ELR (cell line): ENCODE results near the gene PTPN2.
A peak's percentile ranks its signal among the peaks of the same experiment; 100 is the strongest.

ENCODE experiments used
- DNase-seq: peaks from one replicate; pipeline ENCODE4 v3.0.0-alpha.2; 2015; ENCODE audit warnings: low read depth

The PTPN2 gene

GRCh38 chr18:12857991-12858544 lies 26.0 kb downstream of the PTPN2 start:
- no peak for DNase-seq

DNA sequence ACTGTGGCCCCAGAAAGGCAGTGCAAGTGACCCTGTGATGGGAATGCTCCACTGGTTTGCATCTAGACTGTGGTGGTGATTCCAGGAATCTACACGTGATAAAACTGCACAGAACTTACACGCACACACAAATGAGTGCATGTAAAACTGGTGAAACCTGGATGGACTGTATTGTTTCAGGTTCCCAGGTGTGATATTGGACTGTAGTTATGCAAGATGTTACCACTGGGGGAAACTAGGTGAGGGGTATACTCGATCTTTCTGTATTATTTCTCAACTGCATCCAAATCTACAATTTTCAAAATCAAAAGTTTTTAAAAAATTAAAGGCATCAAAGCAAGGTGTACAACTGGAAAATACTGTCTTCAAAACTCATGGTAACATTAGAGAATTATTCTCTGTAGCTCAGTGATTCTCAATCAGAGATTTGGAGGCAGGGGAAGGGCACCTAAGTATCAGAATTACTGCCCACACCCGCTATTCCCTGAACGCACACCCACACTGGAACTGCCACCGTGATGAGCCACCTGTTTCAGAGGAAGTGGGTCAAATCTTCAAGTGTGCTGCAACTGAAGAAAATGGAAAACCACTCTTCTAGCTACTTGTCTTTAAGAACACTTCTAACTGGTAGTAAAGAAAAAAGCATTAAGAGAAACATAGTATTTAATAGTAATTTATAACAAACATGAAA lies 26.7 kb downstream of the PTPN2 start:
- DNase-seq, result no peak

DNA sequence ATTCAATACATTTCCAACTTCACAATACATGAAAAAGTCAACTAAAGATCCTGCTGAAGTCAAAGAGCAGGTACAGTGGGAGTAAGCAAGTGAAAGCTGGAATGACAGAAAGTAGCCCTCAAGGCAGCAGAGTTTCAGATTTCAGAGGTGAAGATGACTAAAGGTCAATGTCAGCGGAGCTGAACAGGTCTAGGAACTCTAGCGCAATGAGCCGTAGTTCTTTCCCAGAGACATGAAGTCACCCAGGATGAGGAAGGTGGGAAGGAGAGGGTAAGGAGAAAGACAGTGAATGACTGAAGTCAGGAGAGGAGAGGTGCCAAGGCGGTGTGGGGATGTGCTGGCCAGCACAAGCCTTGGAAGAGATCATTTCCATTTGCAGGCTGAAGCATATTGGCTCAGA lies 28.1 kb downstream of the PTPN2 start:
- no peak for DNase-seq

DNA sequence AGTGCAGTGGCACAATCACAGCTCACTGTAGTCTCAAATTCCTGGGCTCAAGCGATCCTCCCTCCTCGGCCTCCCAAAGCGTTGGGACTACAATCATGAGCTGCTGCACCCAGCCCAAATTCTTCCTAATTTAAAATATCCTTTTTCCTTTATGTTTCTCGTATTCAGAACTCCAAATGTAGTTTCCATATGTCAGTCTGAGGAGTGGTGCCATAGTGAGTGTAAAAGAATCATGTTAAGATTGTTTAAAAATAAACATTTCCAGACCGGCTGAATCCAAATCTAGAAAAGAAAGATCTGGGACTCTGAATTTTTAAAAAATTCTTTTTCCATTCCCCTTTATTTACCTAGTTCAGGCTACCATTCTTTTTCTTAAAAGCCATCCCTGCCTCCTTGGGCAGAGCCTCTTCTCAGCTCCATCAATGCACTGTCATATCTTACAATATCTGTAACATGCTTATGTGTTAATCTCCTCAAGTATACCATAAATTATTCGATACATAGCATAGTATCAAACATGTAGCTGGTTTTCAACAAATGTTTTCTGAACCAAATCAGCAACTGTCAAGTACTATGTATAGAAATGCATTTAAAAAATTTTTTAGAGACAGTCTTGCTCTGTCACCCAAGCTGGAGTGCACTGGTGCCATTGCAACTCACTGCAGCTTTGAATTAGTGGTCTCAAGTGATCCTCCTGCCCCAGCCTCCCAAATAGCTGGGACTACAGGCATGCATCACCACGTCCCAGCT lies 31.3 kb downstream of the PTPN2 start:
- no peak for DNase-seq

GRCh38 chr18:12851716-12852115 lies 32.3 kb downstream of the PTPN2 start:
- no peak for DNase-seq

DNA sequence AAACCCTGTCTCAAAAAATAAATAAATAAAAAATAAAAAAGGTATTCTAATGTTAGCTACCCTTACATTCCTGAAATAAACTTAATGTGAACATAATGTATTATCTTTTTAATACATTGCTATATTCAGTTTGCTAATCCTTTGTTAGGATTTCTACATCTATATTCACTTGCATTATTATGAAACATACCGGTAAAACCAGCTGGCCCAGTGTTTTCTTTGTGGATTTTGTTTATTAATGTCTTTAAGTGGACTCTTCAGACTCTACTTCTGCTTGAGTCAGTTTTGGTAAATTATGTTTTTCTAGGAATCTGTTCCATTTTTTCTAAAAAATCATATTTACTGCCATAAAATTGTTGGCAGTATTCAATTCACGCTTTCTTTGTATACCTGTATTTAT lies 34.5 kb downstream of the PTPN2 start:
- DNase-seq, result no peak

DNA sequence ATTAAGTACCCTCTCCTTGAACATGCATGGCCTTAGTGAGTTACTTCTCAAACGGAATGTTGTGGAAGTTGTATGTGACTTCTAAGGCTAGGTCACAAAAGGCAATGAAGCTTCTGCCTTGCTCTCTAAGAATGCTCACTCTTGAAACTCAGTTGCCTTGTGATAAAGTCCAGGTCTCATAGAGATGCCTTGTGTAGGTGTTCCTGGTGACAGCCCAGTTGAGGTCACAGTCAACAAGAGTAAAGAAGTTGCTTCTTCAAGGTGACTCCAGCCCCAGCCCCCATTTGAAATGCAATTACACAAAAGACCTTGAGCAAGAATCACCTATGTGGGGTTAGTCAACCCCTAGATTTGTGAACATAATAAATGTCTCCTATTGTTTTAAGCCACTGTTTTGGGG lies 35.6 kb downstream of the PTPN2 start:
- no peak for DNase-seq

DNA sequence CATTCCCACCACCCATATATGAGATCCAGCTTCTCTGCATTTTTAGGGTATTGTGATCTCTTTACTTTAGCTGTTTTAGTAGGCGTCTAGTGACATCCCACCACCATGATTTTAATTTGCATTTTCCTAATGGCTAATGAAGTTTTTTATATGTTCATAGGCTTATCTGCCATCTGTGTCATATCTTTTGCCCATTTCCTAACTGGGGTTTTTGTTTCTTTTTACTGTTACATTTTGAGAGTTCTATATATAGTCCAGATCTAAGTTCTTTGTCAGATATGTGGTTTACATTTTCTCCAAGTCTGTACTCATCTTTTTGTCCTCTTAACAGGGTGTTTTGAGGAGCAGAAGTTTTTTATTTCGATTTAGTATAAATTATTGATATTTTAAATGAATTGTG lies 39.6 kb downstream of the PTPN2 start:
- DNase-seq, result no peak

DNA sequence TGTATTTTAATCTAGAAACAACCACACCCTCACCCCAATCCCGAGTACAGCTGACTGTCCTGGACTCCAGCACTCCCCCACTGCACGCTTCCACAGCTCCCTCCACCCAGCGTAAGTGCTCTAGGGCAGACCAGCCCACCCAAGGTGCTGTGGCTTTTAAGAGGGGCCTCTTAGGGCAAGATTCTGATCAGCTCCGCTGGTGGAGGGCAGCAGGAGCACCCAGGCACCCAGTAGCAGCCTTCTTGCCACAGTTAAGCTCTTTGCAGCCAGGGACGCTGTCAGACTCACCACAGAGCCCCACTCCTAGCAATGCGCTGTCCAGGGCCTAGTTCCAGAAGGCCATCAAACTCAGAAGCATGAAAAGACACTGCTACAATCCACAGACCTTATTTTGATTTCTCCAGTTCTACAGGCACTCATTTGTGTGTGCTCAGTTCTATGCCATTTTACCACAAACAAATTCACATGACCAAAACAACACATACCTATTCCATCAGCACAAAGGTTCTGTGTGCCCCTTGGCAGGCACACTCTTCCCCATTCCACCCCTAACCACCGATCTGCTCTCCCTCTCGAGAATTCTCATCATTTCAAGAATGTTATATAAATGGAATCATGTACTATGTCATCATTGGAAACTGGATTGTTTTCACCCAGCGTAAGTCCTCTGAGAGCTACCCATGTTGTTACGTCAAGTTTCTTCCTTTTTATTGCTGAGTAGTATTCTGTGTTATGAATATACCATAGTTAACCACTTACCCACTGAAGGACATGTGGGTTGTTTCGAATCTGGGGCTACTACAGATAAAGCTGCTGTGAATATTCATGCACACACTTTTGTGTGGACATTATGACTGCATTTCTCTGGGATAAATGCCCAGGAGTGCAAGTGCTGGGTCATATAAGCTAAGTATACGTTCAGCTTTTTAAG lies 40.4 kb downstream of the PTPN2 start:
- no peak for DNase-seq

DNA sequence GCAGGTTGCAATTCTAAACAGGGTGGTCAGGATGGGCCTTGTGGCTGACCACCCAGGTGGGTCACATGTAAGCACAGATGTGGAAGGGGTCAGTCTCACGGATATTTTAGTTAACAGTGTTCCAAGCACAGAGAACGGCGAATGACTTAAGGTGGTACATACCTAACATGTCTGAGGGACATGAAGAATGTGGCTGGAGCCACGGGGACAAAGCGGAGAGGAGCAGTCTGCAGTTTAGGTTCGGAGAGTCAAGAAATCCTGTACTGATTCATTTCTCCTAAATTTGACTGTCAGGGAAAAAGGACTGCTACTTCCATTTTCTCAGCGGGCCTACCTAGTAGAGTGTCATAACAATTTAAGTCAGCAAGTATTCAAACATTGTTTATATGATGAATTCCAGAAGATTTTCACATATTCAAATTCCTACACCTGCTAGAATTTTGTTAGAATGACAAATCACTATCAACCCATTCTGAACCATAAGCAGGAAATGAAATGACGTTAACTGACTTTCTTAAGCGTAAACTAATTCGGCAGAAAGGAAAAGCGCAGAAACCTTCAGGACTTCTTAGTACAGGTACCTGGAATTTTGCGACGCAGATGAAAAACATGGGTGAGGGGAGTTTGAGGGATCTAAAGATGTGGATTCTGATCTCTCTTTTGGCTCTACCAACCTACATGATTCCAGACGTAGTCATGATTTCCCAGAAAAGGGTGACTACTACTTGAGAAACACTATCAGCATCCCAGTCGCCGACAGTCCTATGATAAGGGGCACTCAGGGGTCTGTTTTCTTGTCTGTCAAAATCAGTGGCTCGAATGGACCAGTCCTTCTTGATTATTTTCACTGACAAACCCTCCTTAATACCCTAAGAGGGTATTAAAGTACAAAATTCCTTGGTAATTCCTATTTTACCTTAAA lies 41.3 kb downstream of the PTPN2 start:
- DNase-seq, result peak; percentile 33

DNA sequence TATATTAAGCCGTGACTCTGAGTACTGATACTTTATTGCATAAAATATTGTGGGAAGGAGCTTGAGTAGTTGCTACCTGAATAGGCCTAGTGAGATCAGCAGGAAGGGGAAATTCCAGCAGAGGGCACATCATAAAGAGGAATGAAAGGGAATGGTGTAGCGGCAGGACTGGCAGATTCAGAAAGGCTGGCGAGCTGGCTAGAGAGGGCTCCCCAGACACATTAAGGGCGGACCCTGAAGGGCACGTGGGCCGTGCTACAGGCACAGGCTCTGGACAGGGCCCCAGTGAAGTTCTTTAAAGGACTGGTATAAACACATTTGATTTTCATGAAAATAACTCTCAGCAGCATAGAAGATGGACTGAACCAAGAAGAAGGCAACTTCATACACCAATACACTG lies 43.0 kb downstream of the PTPN2 start:
- DNase-seq, result no peak

DNA sequence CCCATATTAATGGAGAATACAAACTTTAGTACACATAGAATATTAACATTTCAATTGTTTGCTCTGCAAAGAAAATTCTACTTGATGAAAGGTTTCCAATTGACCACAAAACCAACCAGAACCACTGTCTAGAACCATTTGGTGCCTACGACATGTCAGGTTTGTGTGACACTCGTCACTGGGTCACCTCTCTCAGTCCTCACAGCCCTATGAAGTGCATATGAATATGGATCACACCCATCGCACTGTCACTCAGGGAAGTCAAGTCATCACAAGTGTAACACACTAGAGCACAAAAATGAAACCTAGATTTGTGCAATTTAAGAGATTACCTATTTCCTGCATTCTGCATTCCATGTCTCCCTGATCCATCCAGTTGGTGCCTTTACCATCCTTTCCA lies 43.7 kb downstream of the PTPN2 start:
- no peak for DNase-seq

GRCh38 chr18:12839526-12840196 lies 44.4 kb downstream of the PTPN2 start:
- peak; percentile 43 for DNase-seq

GRCh38 chr18:12839057-12839525 lies 44.9 kb downstream of the PTPN2 start:
- DNase-seq, result peak; percentile 37

GRCh38 chr18:12838178-12838634 lies 45.8 kb downstream of the PTPN2 start:
- DNase-seq, result peak; percentile 97

DNA sequence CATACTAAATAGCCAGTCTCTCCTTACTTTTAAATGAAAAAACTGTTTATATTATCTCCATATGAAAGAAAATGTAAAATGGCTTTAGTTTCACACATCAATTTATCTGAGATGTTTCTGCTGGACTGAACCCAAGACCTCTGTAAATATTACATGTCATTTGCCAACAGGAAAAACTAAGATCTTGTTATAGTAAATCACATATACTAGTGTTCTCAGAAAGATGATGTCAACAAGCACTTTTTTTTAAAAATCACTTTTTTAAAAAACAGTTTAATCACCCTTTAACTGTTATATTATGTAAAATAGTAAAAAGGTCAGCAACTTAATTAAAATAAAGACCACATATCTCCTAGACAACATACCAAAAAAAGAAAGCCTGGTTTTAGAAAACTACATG lies 46.3 kb downstream of the PTPN2 start:
- peak; percentile 47 for DNase-seq

GRCh38 chr18:12836551-12836950 lies 47.5 kb downstream of the PTPN2 start:
- DNase-seq, result no peak

DNA sequence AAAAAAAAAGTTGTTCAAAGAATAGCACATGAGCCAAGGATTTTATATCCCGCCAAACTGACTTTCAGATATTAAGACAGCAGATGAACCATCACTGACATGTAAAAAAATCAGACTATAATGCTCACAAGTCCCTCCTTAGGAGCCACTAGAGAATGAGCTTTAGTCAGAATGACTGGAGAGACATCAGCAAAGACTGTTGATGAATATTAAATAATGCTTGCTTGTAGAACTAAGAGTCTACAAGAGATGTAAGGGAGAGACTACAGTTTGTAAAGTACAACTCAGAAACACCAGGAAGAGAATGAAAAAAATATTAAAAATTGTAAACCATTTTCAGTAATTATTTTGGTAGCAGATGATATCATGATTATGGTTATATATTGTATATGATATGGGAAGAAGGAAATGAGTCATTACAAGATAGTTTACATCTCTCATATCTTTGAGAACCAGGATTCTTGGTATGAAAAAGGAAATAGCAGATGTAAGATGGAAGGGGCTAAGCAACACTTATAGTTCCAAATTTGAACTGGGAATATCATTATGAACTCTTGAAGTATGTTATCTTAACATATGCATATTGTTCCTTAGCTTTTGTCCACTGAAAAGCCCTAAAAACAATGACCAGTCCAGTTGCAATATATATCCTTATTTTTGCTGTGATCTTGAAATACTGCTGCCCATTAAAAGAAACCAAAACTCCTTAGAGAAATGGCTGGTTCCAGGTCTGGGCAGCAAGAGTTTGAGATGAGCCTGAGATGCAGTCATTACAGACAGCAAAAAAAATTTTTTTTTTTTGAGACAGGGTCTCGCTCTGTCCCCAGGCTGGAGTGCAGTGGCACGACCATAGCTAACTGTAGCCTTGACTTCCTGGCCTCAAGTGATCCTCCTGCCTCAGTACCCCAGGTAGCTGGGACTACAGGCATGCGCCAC lies 55.7 kb downstream of the PTPN2 start:
- DNase-seq, result peak; percentile 68

DNA sequence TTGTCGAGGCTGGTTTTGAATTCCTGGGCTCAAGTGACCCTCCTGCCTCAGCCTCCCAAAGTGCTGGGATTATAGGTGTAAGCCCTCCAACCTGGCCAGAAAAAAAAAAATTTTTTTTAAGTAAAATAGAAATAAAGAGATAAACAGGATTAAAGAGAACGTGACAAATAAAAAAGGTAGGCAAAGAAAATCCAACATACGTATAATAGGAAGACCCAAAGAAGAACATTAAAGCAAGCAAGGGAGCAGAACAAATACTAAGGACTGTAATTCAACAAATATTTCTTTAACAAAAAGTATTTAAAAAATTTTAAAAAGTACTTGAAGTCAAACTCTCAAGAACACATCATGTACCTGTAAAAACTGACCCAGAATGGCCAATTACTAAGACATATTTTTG lies 56.4 kb downstream of the PTPN2 start:
- DNase-seq, result no peak
